ENCODE data around the gene SLC27A3. TPM values are rescaled to one million over a fixed set of nuclear protein-coding genes. Genes with fewer than 3 reads are reported as not detected.

The SLC27A3 gene
- total RNA-seq, 1 experiment from 2014 or later = 38.9 TPM

DNA sequence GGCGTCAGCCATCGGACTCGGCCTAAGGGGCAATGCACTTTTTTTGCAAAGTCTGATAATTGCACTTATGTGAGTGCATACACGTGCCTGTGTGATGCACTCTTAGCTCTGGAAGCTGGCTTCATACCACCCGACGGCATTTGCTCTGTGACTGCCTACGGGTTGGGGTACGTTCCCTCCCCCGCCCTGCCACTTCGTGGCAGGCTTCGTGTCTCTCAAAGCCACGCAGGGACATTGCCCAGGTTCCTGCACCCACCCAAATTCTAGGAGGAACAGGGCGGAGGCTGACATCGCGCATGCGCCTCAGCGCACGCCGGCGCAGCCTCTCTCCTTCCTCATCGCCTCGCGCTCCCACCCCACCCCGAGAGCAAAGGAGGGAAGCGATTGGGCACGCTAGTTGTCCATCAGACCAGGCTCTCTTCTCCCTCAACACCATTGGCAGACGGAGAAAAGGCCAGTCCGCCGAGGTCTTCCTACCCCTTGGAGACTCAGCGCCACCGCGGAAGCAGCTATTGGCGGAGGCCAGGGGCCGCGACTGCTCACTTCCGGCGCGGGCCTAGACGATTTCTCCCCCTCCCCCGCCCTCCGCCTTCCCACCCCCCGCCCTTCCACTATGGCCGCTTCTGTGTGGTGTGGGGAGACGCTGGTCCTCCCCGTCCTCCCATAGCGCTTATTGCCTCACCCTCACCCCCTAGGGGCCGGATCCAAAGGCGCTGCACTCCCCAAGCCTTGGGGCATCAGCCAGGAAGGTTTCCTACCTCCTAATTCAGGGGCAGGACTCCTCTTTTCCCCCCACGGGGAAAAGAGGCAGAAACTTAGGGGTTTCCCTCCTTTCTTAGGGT, 47.5 kb upstream of the SLC27A3 start, which contains the start of gene INTS3 (continued):
- TF ChIP-seq CREM (CRISPR knock-in tag; IDR thresholded peaks at IDR 0.05) (no peak), ZNF232 (CRISPR knock-in tag; IDR thresholded peaks at IDR 0.05) (peak; percentile 73; the same call in 1 of the 2 replicates), CREB1 (CRISPR knock-in tag; IDR thresholded peaks at IDR 0.05) (0 out of 2 replicates have a peak, but pooled peaks have one; percentile 23), ZNF425 (CRISPR knock-in tag; conservative IDR thresholded peaks at IDR 0.05) (no peak), SP1 (CRISPR knock-in tag; conservative IDR thresholded peaks at IDR 0.05) (peak; percentile 79), NR1H2 (CRISPR knock-in tag; IDR thresholded peaks at IDR 0.05) (no peak), TCF7 (CRISPR knock-in tag; IDR thresholded peaks at IDR 0.05; ENCODE audit: low read depth) (no peak), ARID4B (CRISPR knock-in tag; IDR thresholded peaks at IDR 0.05; ENCODE audit: borderline replicate concordance) (no peak), ZNF317 (CRISPR knock-in tag; IDR thresholded peaks at IDR 0.05; ENCODE audit: borderline replicate concordance, low read depth) (no peak), JAZF1 (CRISPR knock-in tag; IDR thresholded peaks at IDR 0.05) (no peak), ZBTB21 (CRISPR knock-in tag; IDR thresholded peaks at IDR 0.05; ENCODE audit: borderline replicate concordance) (no peak), ZNF416 (CRISPR knock-in tag; IDR thresholded peaks at IDR 0.05) (no peak), TEAD1 (CRISPR knock-in tag; IDR thresholded peaks at IDR 0.05) (no peak), PREB (CRISPR knock-in tag; IDR thresholded peaks at IDR 0.05; ENCODE audit: borderline replicate concordance) (no peak), FOXP4 (CRISPR knock-in tag; IDR thresholded peaks at IDR 0.05) (peak; percentile 30; the same call in 1 of the 2 replicates), FOXJ3 (CRISPR knock-in tag; IDR thresholded peaks at IDR 0.05; ENCODE audit: borderline replicate concordance) (no peak)
- TF ChIP-seq, protein P1, sequence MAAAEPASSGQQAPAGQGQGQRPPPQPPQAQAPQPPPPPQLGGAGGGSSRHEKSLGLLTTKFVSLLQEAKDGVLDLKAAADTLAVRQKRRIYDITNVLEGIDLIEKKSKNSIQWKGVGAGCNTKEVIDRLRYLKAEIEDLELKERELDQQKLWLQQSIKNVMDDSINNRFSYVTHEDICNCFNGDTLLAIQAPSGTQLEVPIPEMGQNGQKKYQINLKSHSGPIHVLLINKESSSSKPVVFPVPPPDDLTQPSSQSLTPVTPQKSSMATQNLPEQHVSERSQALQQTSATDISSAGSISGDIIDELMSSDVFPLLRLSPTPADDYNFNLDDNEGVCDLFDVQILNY (CRISPR knock-in tag; IDR thresholded peaks at IDR 0.05) = no peak
- TF ChIP-seq, protein P2, sequence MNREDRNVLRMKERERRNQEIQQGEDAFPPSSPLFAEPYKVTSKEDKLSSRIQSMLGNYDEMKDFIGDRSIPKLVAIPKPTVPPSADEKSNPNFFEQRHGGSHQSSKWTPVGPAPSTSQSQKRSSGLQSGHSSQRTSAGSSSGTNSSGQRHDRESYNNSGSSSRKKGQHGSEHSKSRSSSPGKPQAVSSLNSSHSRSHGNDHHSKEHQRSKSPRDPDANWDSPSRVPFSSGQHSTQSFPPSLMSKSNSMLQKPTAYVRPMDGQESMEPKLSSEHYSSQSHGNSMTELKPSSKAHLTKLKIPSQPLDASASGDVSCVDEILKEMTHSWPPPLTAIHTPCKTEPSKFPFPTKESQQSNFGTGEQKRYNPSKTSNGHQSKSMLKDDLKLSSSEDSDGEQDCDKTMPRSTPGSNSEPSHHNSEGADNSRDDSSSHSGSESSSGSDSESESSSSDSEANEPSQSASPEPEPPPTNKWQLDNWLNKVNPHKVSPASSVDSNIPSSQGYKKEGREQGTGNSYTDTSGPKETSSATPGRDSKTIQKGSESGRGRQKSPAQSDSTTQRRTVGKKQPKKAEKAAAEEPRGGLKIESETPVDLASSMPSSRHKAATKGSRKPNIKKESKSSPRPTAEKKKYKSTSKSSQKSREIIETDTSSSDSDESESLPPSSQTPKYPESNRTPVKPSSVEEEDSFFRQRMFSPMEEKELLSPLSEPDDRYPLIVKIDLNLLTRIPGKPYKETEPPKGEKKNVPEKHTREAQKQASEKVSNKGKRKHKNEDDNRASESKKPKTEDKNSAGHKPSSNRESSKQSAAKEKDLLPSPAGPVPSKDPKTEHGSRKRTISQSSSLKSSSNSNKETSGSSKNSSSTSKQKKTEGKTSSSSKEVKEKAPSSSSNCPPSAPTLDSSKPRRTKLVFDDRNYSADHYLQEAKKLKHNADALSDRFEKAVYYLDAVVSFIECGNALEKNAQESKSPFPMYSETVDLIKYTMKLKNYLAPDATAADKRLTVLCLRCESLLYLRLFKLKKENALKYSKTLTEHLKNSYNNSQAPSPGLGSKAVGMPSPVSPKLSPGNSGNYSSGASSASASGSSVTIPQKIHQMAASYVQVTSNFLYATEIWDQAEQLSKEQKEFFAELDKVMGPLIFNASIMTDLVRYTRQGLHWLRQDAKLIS (CRISPR knock-in tag; IDR thresholded peaks at IDR 0.05; ENCODE audit: borderline replicate concordance) = no peak
- TF ChIP-seq, protein P3, sequence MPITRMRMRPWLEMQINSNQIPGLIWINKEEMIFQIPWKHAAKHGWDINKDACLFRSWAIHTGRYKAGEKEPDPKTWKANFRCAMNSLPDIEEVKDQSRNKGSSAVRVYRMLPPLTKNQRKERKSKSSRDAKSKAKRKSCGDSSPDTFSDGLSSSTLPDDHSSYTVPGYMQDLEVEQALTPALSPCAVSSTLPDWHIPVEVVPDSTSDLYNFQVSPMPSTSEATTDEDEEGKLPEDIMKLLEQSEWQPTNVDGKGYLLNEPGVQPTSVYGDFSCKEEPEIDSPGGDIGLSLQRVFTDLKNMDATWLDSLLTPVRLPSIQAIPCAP (CRISPR knock-in tag; IDR thresholded peaks at IDR 0.05) = no peak
- TF ChIP-seq, protein P4, sequence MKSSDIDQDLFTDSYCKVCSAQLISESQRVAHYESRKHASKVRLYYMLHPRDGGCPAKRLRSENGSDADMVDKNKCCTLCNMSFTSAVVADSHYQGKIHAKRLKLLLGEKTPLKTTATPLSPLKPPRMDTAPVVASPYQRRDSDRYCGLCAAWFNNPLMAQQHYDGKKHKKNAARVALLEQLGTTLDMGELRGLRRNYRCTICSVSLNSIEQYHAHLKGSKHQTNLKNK (CRISPR knock-in tag; IDR thresholded peaks at IDR 0.05) = no peak
- TF ChIP-seq, protein P5, sequence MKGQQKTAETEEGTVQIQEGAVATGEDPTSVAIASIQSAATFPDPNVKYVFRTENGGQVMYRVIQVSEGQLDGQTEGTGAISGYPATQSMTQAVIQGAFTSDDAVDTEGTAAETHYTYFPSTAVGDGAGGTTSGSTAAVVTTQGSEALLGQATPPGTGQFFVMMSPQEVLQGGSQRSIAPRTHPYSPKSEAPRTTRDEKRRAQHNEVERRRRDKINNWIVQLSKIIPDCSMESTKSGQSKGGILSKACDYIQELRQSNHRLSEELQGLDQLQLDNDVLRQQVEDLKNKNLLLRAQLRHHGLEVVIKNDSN (CRISPR knock-in tag; IDR thresholded peaks at IDR 0.05) = no peak; the same call in 1 of the 2 replicates
